Measurements from ENCODE around the gene HAUS8. TPM values are rescaled to one million over a fixed set of nuclear protein-coding genes. Genes with fewer than 3 reads are reported as not detected.

The HAUS8 gene
- total and polyA plus RNA-seq, 2 of the 8 experiments (the other 6 are each of a cell fraction or from before 2014, with no cell fraction given): 18.4 to 23.2 TPM

DNA sequence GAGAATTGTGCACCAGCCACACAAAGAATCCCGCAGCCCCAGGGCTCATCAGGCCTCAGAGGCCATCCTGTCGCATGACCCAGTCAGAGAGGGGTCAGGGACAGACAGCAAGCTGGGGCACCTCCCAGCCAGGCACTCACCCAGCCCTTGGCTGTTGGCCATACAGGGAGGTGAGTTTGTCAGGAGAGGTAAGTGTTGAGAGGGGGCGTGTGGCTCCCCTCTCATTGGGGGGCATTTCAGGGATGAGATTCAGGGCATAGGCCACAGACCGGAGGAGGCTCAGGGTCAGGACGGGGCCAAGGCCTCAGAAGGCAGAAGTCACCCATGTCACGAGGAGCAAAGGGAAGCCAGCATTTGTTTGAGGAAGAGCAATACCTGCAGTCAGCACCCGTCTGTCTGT, 37.4 kb upstream of the HAUS8 start:
- H3K56ac ChIP-seq (replicated peaks; ENCODE audit: insufficient read length, low read depth, low read length): no peak overlapping the region
- no peak overlapping the region for H3K9ac ChIP-seq (replicated peaks in 1 of 4; ENCODE audit: extremely low read depth in 1 of 4, low read depth in 3 of 4, low read length in 3 of 4)
- H3K4ac ChIP-seq (replicated peaks; ENCODE audit: insufficient read length, low read depth, low read length): no peak overlapping the region
- no peak overlapping the region for H4K91ac ChIP-seq (replicated peaks; ENCODE audit: insufficient read length, low read length)
- peak overlapping the region; percentile 67; the same call in 1 of the 2 replicates for H2AK5ac ChIP-seq (ENCODE audit: low read depth, low read length)
- peaks cover 5 to 18% (median 13%) of the 10 kb centered on the region in 4 experiments for H3K4me1 ChIP-seq (replicated peaks in 1 of 4; ENCODE audit: control insufficient read depth in 3 of 4, insufficient read depth in 4 of 4, low read length in 3 of 4)
- no peak for TF ChIP-seq CREB1 (IDR thresholded peaks at IDR 0.05)
- TF ChIP-seq SP4 (IDR thresholded peaks at IDR 0.05; ENCODE audit: low read length): no peak
- no peak for TF ChIP-seq ASH2L (IDR thresholded peaks at IDR 0.05; ENCODE audit: low read length)
- no peak for TF ChIP-seq POLR2A (IDR thresholded peaks at IDR 0.05; ENCODE audit: control extremely low read depth in 1 of 2, low read depth in 2 of 2, low read length in 2 of 2)
- TF ChIP-seq NANOG (IDR thresholded peaks at IDR 0.05; ENCODE audit: insufficient read depth, low read depth, low read length, poor library complexity, severe bottlenecking): no peak
- TF ChIP-seq CHD2 (IDR thresholded peaks at IDR 0.05; ENCODE audit: low read length): no peak
- no peak overlapping the region for H2AFZ ChIP-seq (ENCODE audit: low read length)
- CTCF ChIA-PET (ENCODE audit: partially characterized antibody): interaction anchor here (1.2 kb wide), 1 partner anchor 47 kb away, joined by 3 read pairs; no protein-coding TSS in a partner anchor
- no peak for FAIRE-seq
- DNase-seq (ENCODE audit: low read depth in 1 of 2, low spot score in 2 of 2): no peak
- no peak overlapping the region for H3K4me3 ChIP-seq (ENCODE audit: extremely low read depth in 1 of 4, insufficient read depth in 2 of 4, low read depth in 3 of 4, low read length in 4 of 4)
- H3K27me3 ChIP-seq (replicated peaks in 1 of 4; ENCODE audit: control insufficient read depth in 3 of 4, extremely low read depth in 1 of 4, insufficient read depth in 3 of 4, low read length in 3 of 4): no peaks in the 10 kb centered on the region
- no peak overlapping the region for H3K14ac ChIP-seq (ENCODE audit: insufficient read length)
- no peak overlapping the region for H2BK20ac ChIP-seq (ENCODE audit: low read length)
- H3K4me2 ChIP-seq (ENCODE audit: insufficient read depth in 1 of 2, low read depth in 2 of 2, low read length in 2 of 2): no peak overlapping the region
- no peak overlapping the region for H4K5ac ChIP-seq (ENCODE audit: insufficient read length, low read depth, low read length)
- no peaks in the 10 kb centered on the region for H3K36me3 ChIP-seq (ENCODE audit: control insufficient read depth in 2 of 4, insufficient read depth in 4 of 4, low read length in 3 of 4)
- H3K79me2 ChIP-seq (ENCODE audit: control insufficient read depth in 1 of 2, insufficient read depth in 2 of 2, low read length in 2 of 2): no peaks in the 10 kb centered on the region
- no peak overlapping the region for H3K27ac ChIP-seq (ENCODE audit: low read depth, low read length)
- no peak overlapping the region for H3K18ac ChIP-seq (ENCODE audit: extremely low read depth, low read length)
- 0 out of 2 replicates have a peak overlapping the region, but pooled peaks have one; percentile 0 for H2BK12ac ChIP-seq (ENCODE audit: low read depth, low read length)
- 81% methylated on average over 7 of the region's 7 CpGs; no CpG with 5 or more reads in 1 of the 2 experiments for WGBS, 2 experiments (ENCODE audit: extremely low coverage in 1 of 2, insufficient coverage in 1 of 2, insufficient read length in 1 of 2, insufficient replicate concordance in 2 of 2, low coverage in 1 of 2, low lambda C conversion rate in 2 of 2, missing lambda C conversion rate in 1 of 2)
- H3K79me1 ChIP-seq (ENCODE audit: low read depth, low read length): peaks cover 2% of the 10 kb centered on the region; the same call in 1 of the 2 replicates
- H2BK15ac ChIP-seq (ENCODE audit: low read length): no peak overlapping the region
- peak overlapping the region; percentile 60; the same call in 1 of the 2 replicates for H2BK5ac ChIP-seq (ENCODE audit: low read depth, low read length)
- no peak overlapping the region for H4K8ac ChIP-seq (ENCODE audit: extremely low read depth, insufficient read depth, low read length)
- H3K9me3 ChIP-seq (ENCODE audit: insufficient read depth in 2 of 2, low read depth in 1 of 2, low read length in 1 of 2): no peaks in the 10 kb centered on the region
- H4K20me1 ChIP-seq (replicated peaks in 1 of 2; ENCODE audit: control insufficient read depth in 1 of 2, insufficient read depth in 2 of 2, low read length in 2 of 2): peaks cover 8 to 10% of the 10 kb centered on the region in 2 experiments
- POLR2A ChIA-PET (ENCODE audit: partially characterized antibody): interaction anchor here (0.6 to 1.0 kb wide), 2 partner anchors 27 to 168 kb away, joined by 4 read pairs; no protein-coding TSS in a partner anchor
- H3K23me2 ChIP-seq (ENCODE audit: low read depth, low read length): peaks cover 2% of the 10 kb centered on the region; the same call in 1 of the 2 replicates
- no peak overlapping the region for H3K23ac ChIP-seq (ENCODE audit: insufficient read length)
- H2BK120ac ChIP-seq (replicated peaks; ENCODE audit: low read depth, low read length): no peak overlapping the region

Data from H1 (cell line).